ENCODE results near the gene EDN1. TPM values are rescaled to one million over a fixed set of nuclear protein-coding genes. Genes with fewer than 3 reads are reported as not detected.

Gene EDN1
- total RNA-seq, 1 donor from 2014 or later: 2.9 TPM

DNA sequence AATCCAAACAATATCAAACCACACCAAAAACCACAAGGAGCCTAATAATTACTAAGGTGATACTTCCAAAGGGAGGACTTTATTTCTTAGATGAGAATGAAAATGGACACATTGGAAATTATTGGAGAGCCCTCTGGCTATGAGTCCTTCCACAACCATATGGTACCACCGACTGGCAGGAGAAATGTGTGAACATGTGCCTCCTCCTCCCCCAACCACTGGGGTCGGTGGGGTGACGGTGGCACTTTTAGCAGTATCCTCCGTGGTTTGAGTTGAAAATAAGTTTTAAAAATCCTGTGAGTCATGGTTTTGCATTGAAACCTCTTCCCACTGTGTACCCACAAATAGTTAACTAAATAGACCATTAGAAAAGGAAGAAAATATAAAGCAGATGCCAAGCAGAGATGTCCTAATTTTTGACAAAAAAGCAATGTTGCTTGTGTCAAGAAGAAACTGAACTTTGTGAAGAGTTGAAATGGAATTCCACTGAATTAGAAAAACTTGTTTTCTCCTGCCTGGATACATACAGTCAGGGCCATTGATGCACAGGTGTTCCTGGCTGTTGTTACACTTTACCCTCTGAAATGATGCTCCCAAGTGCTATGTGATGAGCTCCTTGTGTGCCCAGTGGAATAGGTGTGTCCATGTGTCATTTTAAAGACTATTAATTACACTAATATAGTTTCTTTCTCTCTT lies 3.2 kb downstream of the EDN1 start:
- FAIRE-seq (no peak), DNase-seq (ENCODE audit: low read depth) (no peak)
- peaks cover 1% of the 10 kb centered on the region for H3K36me3 ChIP-seq (ENCODE audit: control insufficient read depth, insufficient read depth, low read length)
- no peaks in the 10 kb centered on the region for H3K27me3 ChIP-seq (ENCODE audit: control insufficient read depth, insufficient read depth, low read length)
- H3K4me3 ChIP-seq (ENCODE audit: low read depth, low read length): no peak overlapping the region
- TF ChIP-seq, protein P1, sequence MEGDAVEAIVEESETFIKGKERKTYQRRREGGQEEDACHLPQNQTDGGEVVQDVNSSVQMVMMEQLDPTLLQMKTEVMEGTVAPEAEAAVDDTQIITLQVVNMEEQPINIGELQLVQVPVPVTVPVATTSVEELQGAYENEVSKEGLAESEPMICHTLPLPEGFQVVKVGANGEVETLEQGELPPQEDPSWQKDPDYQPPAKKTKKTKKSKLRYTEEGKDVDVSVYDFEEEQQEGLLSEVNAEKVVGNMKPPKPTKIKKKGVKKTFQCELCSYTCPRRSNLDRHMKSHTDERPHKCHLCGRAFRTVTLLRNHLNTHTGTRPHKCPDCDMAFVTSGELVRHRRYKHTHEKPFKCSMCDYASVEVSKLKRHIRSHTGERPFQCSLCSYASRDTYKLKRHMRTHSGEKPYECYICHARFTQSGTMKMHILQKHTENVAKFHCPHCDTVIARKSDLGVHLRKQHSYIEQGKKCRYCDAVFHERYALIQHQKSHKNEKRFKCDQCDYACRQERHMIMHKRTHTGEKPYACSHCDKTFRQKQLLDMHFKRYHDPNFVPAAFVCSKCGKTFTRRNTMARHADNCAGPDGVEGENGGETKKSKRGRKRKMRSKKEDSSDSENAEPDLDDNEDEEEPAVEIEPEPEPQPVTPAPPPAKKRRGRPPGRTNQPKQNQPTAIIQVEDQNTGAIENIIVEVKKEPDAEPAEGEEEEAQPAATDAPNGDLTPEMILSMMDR (IDR thresholded peaks at IDR 0.05; ENCODE audit: insufficient read depth, low read length, severe bottlenecking): no peak

DNA sequence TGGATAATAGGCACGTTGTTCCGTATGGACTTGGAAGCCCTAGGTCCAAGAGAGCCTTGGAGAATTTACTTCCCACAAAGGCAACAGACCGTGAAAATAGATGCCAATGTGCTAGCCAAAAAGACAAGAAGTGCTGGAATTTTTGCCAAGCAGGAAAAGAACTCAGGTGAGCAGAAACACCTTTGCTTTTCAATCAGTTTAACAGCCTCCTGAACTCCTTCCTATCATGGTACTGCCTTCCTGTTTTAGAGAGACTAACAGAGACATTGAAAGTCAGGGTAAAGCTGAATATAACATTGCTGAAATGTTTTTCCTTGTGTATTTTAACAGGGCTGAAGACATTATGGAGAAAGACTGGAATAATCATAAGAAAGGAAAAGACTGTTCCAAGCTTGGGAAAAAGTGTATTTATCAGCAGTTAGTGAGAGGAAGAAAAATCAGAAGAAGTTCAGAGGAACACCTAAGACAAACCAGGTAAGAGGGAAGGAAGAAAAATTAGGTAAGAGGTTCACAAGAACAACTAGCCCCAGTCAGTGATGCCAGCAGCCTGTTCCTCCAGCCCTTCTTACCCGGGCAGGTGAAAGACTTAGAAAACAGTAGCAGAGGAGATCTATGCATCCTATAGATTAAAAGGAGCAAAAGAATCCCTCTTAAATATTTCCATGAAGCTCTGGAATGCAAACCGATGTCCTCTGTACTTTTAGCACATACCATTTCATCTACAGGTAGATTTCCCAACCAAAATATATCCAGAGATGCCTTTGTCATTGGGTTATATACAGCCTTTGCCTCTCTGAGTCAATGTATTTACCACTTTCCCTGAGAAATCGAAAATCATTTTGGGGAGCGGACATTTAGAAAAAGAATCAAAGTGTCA lies 4.0 kb downstream of the EDN1 start:
- Histone ChIP-seq H3K36me3 (ENCODE audit: control insufficient read depth, insufficient read depth, low read length) (peaks cover 1% of the 10 kb centered on the region), H3K27me3 (ENCODE audit: control insufficient read depth, insufficient read depth, low read length) (no peaks in the 10 kb centered on the region), H3K4me3 (ENCODE audit: low read depth, low read length) (no peak overlapping the region)
- FAIRE-seq (no peak), DNase-seq (ENCODE audit: low read depth) (no peak)
- TF ChIP-seq, protein P1 (IDR thresholded peaks at IDR 0.05; ENCODE audit: insufficient read depth, low read length, severe bottlenecking): no peak

DNA sequence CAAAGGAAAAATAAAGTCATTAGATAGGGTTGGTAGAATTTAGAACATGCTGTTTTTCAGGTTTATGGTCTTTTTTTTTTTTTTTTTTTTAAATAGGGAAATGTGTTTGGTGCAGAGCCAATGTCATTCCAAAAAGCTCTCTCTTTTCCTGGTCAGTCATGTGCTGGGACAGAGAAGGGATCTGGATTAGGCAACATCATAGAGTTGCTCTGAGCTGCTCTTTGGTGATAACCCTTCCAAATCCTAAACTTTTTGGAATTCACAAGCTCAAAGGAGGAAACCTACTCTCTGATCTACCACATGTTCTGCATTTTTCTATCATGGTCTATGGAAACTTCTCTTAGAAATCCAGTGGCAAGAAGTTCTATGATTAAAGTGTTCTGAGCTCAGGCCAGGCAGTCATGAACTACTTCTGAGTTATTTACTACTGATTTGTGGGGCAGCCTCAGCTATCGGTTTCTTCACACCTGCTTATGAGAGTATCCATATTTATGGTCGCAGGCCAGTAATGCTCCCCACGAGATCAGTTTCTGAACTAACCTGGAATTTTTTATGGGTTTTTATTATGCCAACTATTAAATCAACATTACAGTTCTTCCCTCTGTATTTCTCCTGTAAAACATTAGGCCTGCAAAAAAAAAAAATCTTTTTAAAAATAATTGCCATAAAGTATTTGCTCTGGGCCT lies 4.8 kb downstream of the EDN1 start:
- H3K36me3 ChIP-seq (ENCODE audit: control insufficient read depth, insufficient read depth, low read length): peaks cover 1% of the 10 kb centered on the region
- DNase-seq (ENCODE audit: low read depth): no peak
- TF ChIP-seq, protein P1 (IDR thresholded peaks at IDR 0.05; ENCODE audit: insufficient read depth, low read length, severe bottlenecking): no peak
- no peaks in the 10 kb centered on the region for H3K27me3 ChIP-seq (ENCODE audit: control insufficient read depth, insufficient read depth, low read length)
- no peak overlapping the region for H3K4me3 ChIP-seq (ENCODE audit: low read depth, low read length)
- no peak for FAIRE-seq

DNA sequence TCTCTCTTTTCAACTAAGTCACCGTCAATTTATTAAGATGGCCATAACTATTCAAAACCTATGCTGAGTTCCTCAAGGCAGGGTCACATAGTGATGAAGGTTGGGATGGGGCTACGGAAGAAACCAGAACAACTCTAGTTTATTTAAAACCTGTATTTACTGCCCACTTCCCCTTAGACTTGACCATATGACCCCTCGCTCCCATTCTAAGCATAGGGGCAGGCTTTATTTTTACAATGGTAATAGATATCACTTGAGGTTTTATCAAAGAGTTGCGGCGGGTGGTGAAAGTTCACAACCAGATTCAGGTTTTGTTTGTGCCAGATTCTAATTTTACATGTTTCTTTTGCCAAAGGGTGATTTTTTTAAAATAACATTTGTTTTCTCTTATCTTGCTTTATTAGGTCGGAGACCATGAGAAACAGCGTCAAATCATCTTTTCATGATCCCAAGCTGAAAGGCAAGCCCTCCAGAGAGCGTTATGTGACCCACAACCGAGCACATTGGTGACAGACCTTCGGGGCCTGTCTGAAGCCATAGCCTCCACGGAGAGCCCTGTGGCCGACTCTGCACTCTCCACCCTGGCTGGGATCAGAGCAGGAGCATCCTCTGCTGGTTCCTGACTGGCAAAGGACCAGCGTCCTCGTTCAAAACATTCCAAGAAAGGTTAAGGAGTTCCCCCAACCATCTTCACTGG lies 5.5 kb downstream of the EDN1 start:
- TF ChIP-seq, protein P1 (IDR thresholded peaks at IDR 0.05; ENCODE audit: insufficient read depth, low read length, severe bottlenecking): no peak
- Histone ChIP-seq H3K27me3 (ENCODE audit: control insufficient read depth, insufficient read depth, low read length) (no peaks in the 10 kb centered on the region), H3K4me3 (ENCODE audit: low read depth, low read length) (no peak overlapping the region), H3K36me3 (ENCODE audit: control insufficient read depth, insufficient read depth, low read length) (peaks cover 1% of the 10 kb centered on the region)
- DNase-seq (ENCODE audit: low read depth) (no peak), FAIRE-seq (no peak)

DNA sequence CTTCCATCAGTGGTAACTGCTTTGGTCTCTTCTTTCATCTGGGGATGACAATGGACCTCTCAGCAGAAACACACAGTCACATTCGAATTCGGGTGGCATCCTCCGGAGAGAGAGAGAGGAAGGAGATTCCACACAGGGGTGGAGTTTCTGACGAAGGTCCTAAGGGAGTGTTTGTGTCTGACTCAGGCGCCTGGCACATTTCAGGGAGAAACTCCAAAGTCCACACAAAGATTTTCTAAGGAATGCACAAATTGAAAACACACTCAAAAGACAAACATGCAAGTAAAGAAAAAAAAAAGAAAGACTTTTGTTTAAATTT lies 6.1 kb downstream of the EDN1 start:
- Histone ChIP-seq H3K4me3 (ENCODE audit: low read depth, low read length) (no peak overlapping the region), H3K36me3 (ENCODE audit: control insufficient read depth, insufficient read depth, low read length) (peaks cover 1% of the 10 kb centered on the region), H3K27me3 (ENCODE audit: control insufficient read depth, insufficient read depth, low read length) (no peaks in the 10 kb centered on the region)
- peak; percentile 86 for DNase-seq (ENCODE audit: low read depth)
- TF ChIP-seq, protein P1 (IDR thresholded peaks at IDR 0.05; ENCODE audit: insufficient read depth, low read length, severe bottlenecking): no peak
- FAIRE-seq: no peak
